Measurements from ENCODE around the gene LTC4S. TPM values are rescaled to one million over a fixed set of nuclear protein-coding genes. Genes with fewer than 3 reads are reported as not detected.
A peak's percentile ranks its signal among the peaks of the same experiment; 100 is the strongest.

The LTC4S gene
- total and polyA plus RNA-seq, 9 of the 15 experiments (the other 6 are each of a cell fraction or from before 2014, with no cell fraction given): 0.17 to 0.77 (median 0.75) TPM; not detected in 6

DNA sequence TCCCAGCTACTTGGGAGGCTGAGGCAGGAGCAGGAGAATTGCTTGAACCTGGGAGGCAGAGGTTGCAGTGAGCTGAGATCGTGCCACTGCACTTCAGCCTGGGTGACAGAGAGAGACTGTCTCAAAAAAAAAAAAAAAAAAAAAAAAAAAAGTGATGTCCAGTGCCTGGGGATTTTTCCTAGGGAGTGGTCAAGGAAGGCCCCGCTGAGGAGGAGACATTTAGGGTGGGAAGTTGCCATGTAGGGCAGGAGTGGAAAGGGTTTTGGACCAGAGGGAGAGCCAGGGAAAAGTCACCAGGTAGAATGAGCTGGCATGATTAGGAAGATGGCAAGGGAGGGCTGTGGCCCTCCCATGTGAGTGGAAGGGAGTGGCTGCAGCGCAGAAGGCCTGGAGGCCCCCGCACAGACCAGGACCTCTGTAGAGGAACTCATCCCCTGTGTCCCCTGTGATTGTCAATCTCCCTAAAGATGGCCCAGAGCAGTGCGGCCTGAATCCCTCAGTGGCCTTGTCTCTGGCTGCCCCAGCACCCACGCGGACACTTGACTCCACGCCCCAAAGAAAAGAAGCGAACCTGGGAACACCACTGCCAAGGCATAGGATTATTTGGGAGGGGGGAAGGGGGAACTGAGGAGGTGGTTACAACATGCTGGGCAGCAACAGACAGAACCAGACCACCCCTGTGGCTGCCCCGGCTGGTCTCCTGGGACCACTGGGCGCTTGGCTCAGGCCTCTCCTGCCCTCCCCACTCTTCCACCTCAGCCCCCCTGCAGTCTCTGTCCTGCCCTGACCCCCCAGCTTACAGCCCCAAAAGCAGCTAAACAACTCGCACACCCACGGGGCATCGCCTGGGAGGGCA, 24.3 kb downstream of the LTC4S start (continued):
- TF ChIP-seq ZNF639 (CRISPR knock-in tag; conservative IDR thresholded peaks at IDR 0.05 in 1 of 2, IDR thresholded peaks at IDR 0.05 in 1 of 2): no peak
- no peak for TF ChIP-seq ZNF507 (tag; conservative IDR thresholded peaks at IDR 0.05)
- TF ChIP-seq, protein P1, sequence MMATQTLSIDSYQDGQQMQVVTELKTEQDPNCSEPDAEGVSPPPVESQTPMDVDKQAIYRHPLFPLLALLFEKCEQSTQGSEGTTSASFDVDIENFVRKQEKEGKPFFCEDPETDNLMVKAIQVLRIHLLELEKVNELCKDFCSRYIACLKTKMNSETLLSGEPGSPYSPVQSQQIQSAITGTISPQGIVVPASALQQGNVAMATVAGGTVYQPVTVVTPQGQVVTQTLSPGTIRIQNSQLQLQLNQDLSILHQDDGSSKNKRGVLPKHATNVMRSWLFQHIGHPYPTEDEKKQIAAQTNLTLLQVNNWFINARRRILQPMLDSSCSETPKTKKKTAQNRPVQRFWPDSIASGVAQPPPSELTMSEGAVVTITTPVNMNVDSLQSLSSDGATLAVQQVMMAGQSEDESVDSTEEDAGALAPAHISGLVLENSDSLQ (IDR thresholded peaks at IDR 0.05): peak; percentile 28; the same call in 1 of the 2 replicates
- TF ChIP-seq, protein P2, sequence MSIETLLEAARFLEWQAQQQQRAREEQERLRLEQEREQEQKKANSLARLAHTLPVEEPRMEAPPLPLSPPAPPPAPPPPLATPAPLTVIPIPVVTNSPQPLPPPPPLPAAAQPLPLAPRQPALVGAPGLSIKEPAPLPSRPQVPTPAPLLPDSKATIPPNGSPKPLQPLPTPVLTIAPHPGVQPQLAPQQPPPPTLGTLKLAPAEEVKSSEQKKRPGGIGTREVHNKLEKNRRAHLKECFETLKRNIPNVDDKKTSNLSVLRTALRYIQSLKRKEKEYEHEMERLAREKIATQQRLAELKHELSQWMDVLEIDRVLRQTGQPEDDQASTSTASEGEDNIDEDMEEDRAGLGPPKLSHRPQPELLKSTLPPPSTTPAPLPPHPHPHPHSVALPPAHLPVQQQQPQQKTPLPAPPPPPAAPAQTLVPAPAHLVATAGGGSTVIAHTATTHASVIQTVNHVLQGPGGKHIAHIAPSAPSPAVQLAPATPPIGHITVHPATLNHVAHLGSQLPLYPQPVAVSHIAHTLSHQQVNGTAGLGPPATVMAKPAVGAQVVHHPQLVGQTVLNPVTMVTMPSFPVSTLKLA (conservative IDR thresholded peaks at IDR 0.05): no peak
- peak; percentile 20 for TF ChIP-seq RBBP5 (IDR thresholded peaks at IDR 0.05; ENCODE audit: borderline replicate concordance, insufficient read depth, low read length, poor library complexity, severe bottlenecking)
- peak; percentile 5; the same call in 1 of the 2 replicates for TF ChIP-seq PHF8 (IDR thresholded peaks at IDR 0.05; ENCODE audit: borderline replicate concordance, low read length)
- no peak for TF ChIP-seq SRSF9 (IDR thresholded peaks at IDR 0.05; ENCODE audit: borderline replicate concordance, low read depth, low read length)
- TF ChIP-seq RBM15 (IDR thresholded peaks at IDR 0.05; ENCODE audit: insufficient read depth, low read length): no peak
- TF ChIP-seq RHOXF2B (CRISPR knock-in tag; conservative IDR thresholded peaks at IDR 0.05): 0 out of 2 replicates have a peak, but pooled peaks have one; percentile 2
- 0 out of 2 replicates have a peak, but pooled peaks have one; percentile 9 for TF ChIP-seq CXXC5 (CRISPR knock-in tag; IDR thresholded peaks at IDR 0.05)
- peak; percentile 79 for TF ChIP-seq ARHGAP35 (IDR thresholded peaks at IDR 0.05; ENCODE audit: partially characterized antibody)
- no peak for TF ChIP-seq NELFE (IDR thresholded peaks at IDR 0.05; ENCODE audit: insufficient read depth, insufficient read length)
- TF ChIP-seq PPARD (CRISPR knock-in tag; IDR thresholded peaks at IDR 0.05): no peak
- TF ChIP-seq HDAC2 (IDR thresholded peaks at IDR 0.05): 0 out of 2 replicates have a peak, but pooled peaks have one; percentile 15
- 0 out of 2 replicates have a peak, but pooled peaks have one; percentile 3 for TF ChIP-seq E2F3 (CRISPR knock-in tag; IDR thresholded peaks at IDR 0.05)
- TF ChIP-seq CBFA2T3 (IDR thresholded peaks at IDR 0.05): no peak
- peak; percentile 15 for TF ChIP-seq CHD1 (IDR thresholded peaks at IDR 0.05; ENCODE audit: low read length)
- TF ChIP-seq ZSCAN29 (IDR thresholded peaks at IDR 0.05): no peak
- 0 out of 2 replicates have a peak, but pooled peaks have one; percentile 22 for TF ChIP-seq MTA3 (IDR thresholded peaks at IDR 0.05; ENCODE audit: borderline replicate concordance)

Measured in K562 (cell line).